Measurements from ENCODE around the gene GADD45G.

GADD45G gene

DNA sequence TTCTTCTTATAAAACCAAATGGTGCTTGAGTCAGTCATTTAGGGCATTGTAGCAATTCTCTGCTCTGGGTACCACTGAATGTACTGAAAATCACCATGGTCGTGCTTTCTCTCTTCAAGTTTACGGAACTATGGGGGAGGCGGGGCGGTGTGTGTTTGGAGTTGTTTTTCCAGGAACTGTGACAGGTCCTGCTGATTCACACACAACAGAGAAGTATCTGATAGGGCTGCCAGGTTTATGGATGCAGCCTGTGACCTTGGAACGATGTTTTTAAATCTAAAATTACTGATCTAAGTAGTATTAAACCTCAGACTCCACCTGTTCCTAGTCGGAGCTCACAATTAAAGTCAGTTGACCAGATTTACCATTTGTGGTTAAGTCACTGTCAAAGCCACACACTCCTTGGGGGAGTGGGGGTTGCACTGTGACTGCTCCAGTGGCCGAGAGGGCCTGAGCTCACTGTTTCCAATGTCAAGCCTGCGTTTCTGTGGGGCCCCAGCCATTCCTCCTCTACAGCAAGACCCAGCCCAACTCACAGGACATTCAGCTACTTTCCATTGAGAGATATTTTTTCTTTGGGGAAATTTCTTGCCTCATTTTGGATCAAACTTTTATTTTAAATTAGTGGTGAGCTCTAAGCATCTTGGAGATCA lies 44.4 kb downstream of the GADD45G start:
- Histone ChIP-seq H3K27ac (peak overlapping the region; percentile 44), H3K27me3 (ENCODE audit: insufficient read depth, low read depth, severe bottlenecking) (no peaks in the 10 kb centered on the region), H3K36me3 (no peaks in the 10 kb centered on the region), H3K9me3 (ENCODE audit: severe bottlenecking) (no peaks in the 10 kb centered on the region), H3K4me3 (ENCODE audit: low read depth, low read length) (no peak overlapping the region)
- DNase-seq, result peak; percentile 29
- TF ChIP-seq, protein P1, sequence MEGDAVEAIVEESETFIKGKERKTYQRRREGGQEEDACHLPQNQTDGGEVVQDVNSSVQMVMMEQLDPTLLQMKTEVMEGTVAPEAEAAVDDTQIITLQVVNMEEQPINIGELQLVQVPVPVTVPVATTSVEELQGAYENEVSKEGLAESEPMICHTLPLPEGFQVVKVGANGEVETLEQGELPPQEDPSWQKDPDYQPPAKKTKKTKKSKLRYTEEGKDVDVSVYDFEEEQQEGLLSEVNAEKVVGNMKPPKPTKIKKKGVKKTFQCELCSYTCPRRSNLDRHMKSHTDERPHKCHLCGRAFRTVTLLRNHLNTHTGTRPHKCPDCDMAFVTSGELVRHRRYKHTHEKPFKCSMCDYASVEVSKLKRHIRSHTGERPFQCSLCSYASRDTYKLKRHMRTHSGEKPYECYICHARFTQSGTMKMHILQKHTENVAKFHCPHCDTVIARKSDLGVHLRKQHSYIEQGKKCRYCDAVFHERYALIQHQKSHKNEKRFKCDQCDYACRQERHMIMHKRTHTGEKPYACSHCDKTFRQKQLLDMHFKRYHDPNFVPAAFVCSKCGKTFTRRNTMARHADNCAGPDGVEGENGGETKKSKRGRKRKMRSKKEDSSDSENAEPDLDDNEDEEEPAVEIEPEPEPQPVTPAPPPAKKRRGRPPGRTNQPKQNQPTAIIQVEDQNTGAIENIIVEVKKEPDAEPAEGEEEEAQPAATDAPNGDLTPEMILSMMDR (IDR thresholded peaks at IDR 0.05; ENCODE audit: low read depth, low read length), result no peak

DNA sequence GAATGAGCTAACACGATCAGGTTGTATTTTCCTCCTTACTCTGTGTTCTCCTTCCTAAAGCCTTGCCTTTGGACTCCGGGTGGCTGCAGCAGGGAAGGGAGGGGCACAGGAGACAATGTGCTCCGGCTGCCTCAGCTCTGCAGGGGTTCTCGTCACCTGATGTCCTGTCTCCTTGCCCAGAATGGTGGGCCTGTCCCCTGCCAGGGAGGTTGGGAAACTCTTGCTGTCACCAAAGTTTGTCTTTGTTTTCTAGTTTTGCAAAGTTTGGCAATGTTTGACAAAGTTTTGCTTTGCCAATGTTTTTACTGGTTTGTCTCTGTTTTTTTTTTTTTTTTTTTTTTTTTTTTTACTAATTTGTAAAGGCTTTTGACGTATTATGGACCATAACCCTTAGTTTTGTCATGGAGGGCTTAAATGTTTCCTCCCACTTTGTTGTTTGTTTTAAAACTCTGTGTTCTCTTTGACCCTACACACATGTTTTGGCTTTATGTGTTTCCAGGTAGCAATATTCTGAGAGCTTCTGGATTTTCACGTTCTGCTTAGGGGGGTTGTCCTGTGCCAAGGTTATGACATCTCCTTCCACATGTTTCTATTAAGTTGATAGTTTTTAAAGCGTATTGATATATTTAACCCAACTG lies 49.3 kb downstream of the GADD45G start:
- TF ChIP-seq, protein P1 (IDR thresholded peaks at IDR 0.05; ENCODE audit: low read depth, low read length), result no peak
- Histone ChIP-seq H3K27ac (no peak overlapping the region), H3K36me3 (no peaks in the 10 kb centered on the region), H3K9me3 (ENCODE audit: severe bottlenecking) (no peaks in the 10 kb centered on the region), H3K27me3 (ENCODE audit: insufficient read depth, low read depth, severe bottlenecking) (no peaks in the 10 kb centered on the region), H3K4me3 (ENCODE audit: low read depth, low read length) (no peak overlapping the region)
- no peak for DNase-seq

DNA sequence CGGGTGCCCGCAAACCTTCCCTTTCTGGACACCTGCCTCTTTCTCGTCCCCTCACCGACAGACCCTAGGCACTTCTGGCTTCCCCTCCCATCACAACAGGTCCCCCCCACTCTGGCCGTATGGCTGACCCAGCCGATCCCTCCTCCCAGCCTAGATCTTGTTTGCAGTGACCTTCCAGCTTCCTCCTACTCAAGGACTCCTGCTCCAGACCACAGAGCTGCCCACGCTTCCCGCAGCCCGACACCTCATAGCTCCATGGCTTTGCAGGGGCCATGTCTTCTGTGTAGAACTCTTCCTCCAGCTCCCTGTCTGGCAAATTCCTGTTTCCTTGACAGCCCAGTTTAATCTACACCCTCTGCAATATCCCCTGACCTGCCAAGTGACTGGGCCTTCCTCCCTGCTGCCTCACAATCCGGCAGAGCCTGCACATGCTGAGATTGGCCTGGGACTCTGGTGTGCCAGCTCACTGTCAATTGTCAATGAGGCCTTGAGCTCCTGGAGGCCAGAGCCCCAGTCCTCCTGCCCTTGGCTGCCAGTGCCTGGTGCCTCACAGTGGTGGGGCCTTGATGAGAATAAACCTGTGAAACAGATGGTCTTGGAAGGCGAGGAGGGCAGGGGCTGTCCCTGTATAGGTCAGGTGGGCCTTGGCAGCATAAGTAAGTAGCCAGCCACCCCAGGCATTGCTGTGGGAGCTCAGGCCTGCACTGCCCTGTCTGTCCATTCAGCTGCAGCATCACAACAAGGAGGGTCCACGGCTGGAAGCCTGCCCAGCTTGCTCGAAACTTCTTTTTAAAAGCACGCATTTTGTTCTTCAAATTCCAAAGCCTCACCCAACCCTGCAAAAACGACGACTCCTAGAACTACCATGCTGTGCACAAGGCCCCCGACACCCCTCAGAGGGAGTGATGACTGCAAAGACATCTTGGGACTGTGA lies 50.5 kb downstream of the GADD45G start:
- DNase-seq, result no peak
- H3K4me3 ChIP-seq (ENCODE audit: low read depth, low read length), result no peak overlapping the region
- H3K9me3 ChIP-seq (ENCODE audit: severe bottlenecking), result no peaks in the 10 kb centered on the region
- H3K27ac ChIP-seq, result no peak overlapping the region
- no peaks in the 10 kb centered on the region for H3K36me3 ChIP-seq
- no peaks in the 10 kb centered on the region for H3K27me3 ChIP-seq (ENCODE audit: insufficient read depth, low read depth, severe bottlenecking)
- TF ChIP-seq, protein P1 (IDR thresholded peaks at IDR 0.05; ENCODE audit: low read depth, low read length), result no peak

Data from WERI-Rb-1 (cell line).